ENCODE measurements around the gene FBXO8. TPM values are rescaled to one million over a fixed set of nuclear protein-coding genes. Genes with fewer than 3 reads are reported as not detected.
"Not testable (repeated sequence)": the region's sequence is repeated elsewhere in the genome, so short reads cannot be mapped to it uniquely, and the experiment has no call there.

The FBXO8 gene
- total RNA-seq, 1 experiment from 2014 or later, result 8.2 TPM

- no peak overlapping the region for H3K27ac ChIP-seq (ENCODE audit: low read length)
- intact Hi-C loops (cut with micrococcal nuclease), result no loop called here
These were observed 20.1 kb downstream of the FBXO8 start for GRCh38 chr4:174263445-174263736.

GRCh38 chr4:174262624-174263444, 20.6 kb downstream of the FBXO8 start:
- intact Hi-C loops (cut with micrococcal nuclease), result no loop called here
- Histone ChIP-seq H2AFZ (ENCODE audit: low read length) (no peak overlapping the region), H3K9ac (ENCODE audit: low read length) (no peak overlapping the region)

More at GRCh38 chr4:174263445-174263736, 20.1 kb downstream of the FBXO8 start:
- POLR2A ChIA-PET (ENCODE audit: unreplicated experiment), result no interaction called here
- DNase-seq (no peak), ATAC-seq (no peak)
- TF ChIP-seq EZH2 (IDR thresholded peaks at IDR 0.05; ENCODE audit: low read length, unreplicated experiment) (no peak), CTCF (conservative IDR thresholded peaks at IDR 0.05; ENCODE audit: low read depth, low read length) (no peak), EZH2phosphoT487 (IDR thresholded peaks at IDR 0.05; ENCODE audit: borderline replicate concordance, low read length) (no peak)
- H3K4me1 ChIP-seq (ENCODE audit: insufficient read depth, low read length), result no peaks in the 10 kb centered on the region
- no peak overlapping the region for H3K4me3 ChIP-seq (ENCODE audit: low read length)
- H2AFZ ChIP-seq (ENCODE audit: low read length), result no peak overlapping the region
- H3F3A ChIP-seq (ENCODE audit: low read length, unreplicated experiment), result no peaks in the 10 kb centered on the region
- CTCF ChIA-PET, result no interaction called here
- H4K20me1 ChIP-seq (ENCODE audit: low read length), result no peaks in the 10 kb centered on the region
- no peak overlapping the region for H3K9ac ChIP-seq (ENCODE audit: low read length)
- H3K4me2 ChIP-seq (ENCODE audit: low read length), result no peak overlapping the region
- no TSS peak for BruUV-seq (replicated peaks)
- H3K36me3 ChIP-seq (ENCODE audit: low read depth, low read length), result no peaks in the 10 kb centered on the region
- H3K79me2 ChIP-seq (ENCODE audit: low read length), result no peaks in the 10 kb centered on the region
- H3K27me3 ChIP-seq (ENCODE audit: low read length), result no peaks in the 10 kb centered on the region
- H3K9me2 ChIP-seq (replicated peaks; ENCODE audit: low read length), result no peaks in the 10 kb centered on the region
- H3K9me3 ChIP-seq (ENCODE audit: low read length), result no peaks in the 10 kb centered on the region

GRCh38 chr4:174261432-174261831, 22.0 kb downstream of the FBXO8 start:
- intact Hi-C loops (cut with micrococcal nuclease); CTCF ChIA-PET: not testable (repeated sequence)

More at GRCh38 chr4:174262624-174263444, 20.6 kb downstream of the FBXO8 start:
- POLR2A ChIA-PET (ENCODE audit: unreplicated experiment), result no interaction called here
- Histone ChIP-seq H3K4me3 (ENCODE audit: low read length) (no peak overlapping the region), H4K20me1 (ENCODE audit: low read length) (no peaks in the 10 kb centered on the region), H3K4me1 (ENCODE audit: insufficient read depth, low read length) (no peaks in the 10 kb centered on the region), H3F3A (ENCODE audit: low read length, unreplicated experiment) (no peaks in the 10 kb centered on the region), H3K9me3 (ENCODE audit: low read length) (no peaks in the 10 kb centered on the region), H3K4me2 (ENCODE audit: low read length) (no peak overlapping the region), H3K27me3 (ENCODE audit: low read length) (no peaks in the 10 kb centered on the region), H3K9me2 (replicated peaks; ENCODE audit: low read length) (no peaks in the 10 kb centered on the region), H3K79me2 (ENCODE audit: low read length) (no peaks in the 10 kb centered on the region), H3K36me3 (ENCODE audit: low read depth, low read length) (no peaks in the 10 kb centered on the region), H3K27ac (ENCODE audit: low read length) (no peak overlapping the region)
- DNase-seq (no peak), ATAC-seq (no peak)
- CTCF ChIA-PET, result no interaction called here
- BruUV-seq (replicated peaks), result no TSS peak
- no peak for TF ChIP-seq CTCF (conservative IDR thresholded peaks at IDR 0.05; ENCODE audit: low read depth, low read length)
- no peak for TF ChIP-seq EZH2phosphoT487 (IDR thresholded peaks at IDR 0.05; ENCODE audit: borderline replicate concordance, low read length)
- no peak for TF ChIP-seq EZH2 (IDR thresholded peaks at IDR 0.05; ENCODE audit: low read length, unreplicated experiment)

More at GRCh38 chr4:174261432-174261831, 22.0 kb downstream of the FBXO8 start:
- H3K4me1 ChIP-seq (ENCODE audit: insufficient read depth, low read length); H2AFZ ChIP-seq (ENCODE audit: low read length); H3K9ac ChIP-seq (ENCODE audit: low read length); H3K9me2 ChIP-seq (replicated peaks; ENCODE audit: low read length); H4K20me1 ChIP-seq (ENCODE audit: low read length); H3K27ac ChIP-seq (ENCODE audit: low read length); H3K9me3 ChIP-seq (ENCODE audit: low read length); H3K27me3 ChIP-seq (ENCODE audit: low read length); DNase-seq; H3K4me3 ChIP-seq (ENCODE audit: low read length); H3K79me2 ChIP-seq (ENCODE audit: low read length); ATAC-seq; BruUV-seq (replicated peaks); H3K4me2 ChIP-seq (ENCODE audit: low read length); POLR2A ChIA-PET (ENCODE audit: unreplicated experiment); H3K36me3 ChIP-seq (ENCODE audit: low read depth, low read length); H3F3A ChIP-seq (ENCODE audit: low read length, unreplicated experiment): not testable (repeated sequence)

Measured in PC-3 (cell line).